Mesenchymal stem cell (in vitro differentiated cells and primary cell): Measurements from ENCODE around the gene PHKA2.

Source experiments
- DNase-seq: peaks from one replicate; pipeline ENCODE4 v3.0.0-alpha.2; 2013
- H2AFZ ChIP-seq: one replicate; pipeline ENCODE4 v1.6.1; 2013; ENCODE audit warnings: low read depth, mild to moderate bottlenecking, control low read depth, inconsistent platforms, low read length, moderate library complexity
- H2AK5ac ChIP-seq: 2 replicates; pipeline ENCODE4 v1.6.1; 2013; ENCODE audit warnings: low read length, moderate library complexity, mild to moderate bottlenecking, inconsistent platforms; ENCODE audit not compliant: severe bottlenecking
- H2BK120ac ChIP-seq: one replicate; pipeline ENCODE4 v1.6.1; 2013; ENCODE audit warnings: low read depth, mild to moderate bottlenecking, inconsistent platforms, low read length, moderate library complexity
- H2BK12ac ChIP-seq, 2 experiments: one replicate each; pipeline ENCODE4 v1.6.1; 2013; ENCODE audit warnings: inconsistent platforms in 2 of 2, low read length in 2 of 2, mild to moderate bottlenecking in 2 of 2, moderate library complexity in 2 of 2, control low read depth in 1 of 2
- H2BK15ac ChIP-seq: one replicate; pipeline ENCODE4 v1.6.1; 2013; ENCODE audit warnings: mild to moderate bottlenecking, low read depth, inconsistent platforms; ENCODE audit not compliant: poor library complexity, severe bottlenecking
- H2BK5ac ChIP-seq: 2 replicates; pipeline ENCODE4 v1.6.1; 2013; ENCODE audit warnings: low read depth, mild to moderate bottlenecking, low read length, control low read depth, inconsistent platforms; ENCODE audit not compliant: poor library complexity, severe bottlenecking
- H3K14ac ChIP-seq, 2 experiments: one replicate each; pipeline ENCODE4 v1.6.1; 2013; ENCODE audit warnings: inconsistent platforms in 2 of 2, low read length in 2 of 2, control low read depth in 1 of 2, mild to moderate bottlenecking in 1 of 2, moderate library complexity in 1 of 2
- H3K18ac ChIP-seq, 2 experiments: one replicate each; pipeline ENCODE4 v1.6.1; 2013; ENCODE audit warnings: inconsistent platforms in 2 of 2, low read length in 2 of 2, control low read depth in 1 of 2, low read depth in 1 of 2, mild to moderate bottlenecking in 1 of 2
- H3K23ac ChIP-seq, 2 experiments: one replicate each; pipeline ENCODE4 v1.6.1; 2013; ENCODE audit warnings: inconsistent platforms in 2 of 2, low read length in 2 of 2, mild to moderate bottlenecking in 2 of 2, moderate library complexity in 2 of 2, control low read depth in 1 of 2
- H3K27ac ChIP-seq: 2 replicates; pipeline ENCODE4 v1.5.1; 2013; ENCODE audit warnings: mild to moderate bottlenecking, moderate library complexity, low read length, control low read depth, inconsistent platforms; ENCODE audit not compliant: poor library complexity, severe bottlenecking
- H3K27me3 ChIP-seq, 2 experiments: 2 replicates each; pipeline versions ENCODE4 v1.6.1 to v1.7.0; 2013; ENCODE audit warnings: low read length in 2 of 2, mild to moderate bottlenecking in 2 of 2, moderate library complexity in 2 of 2, control low read depth in 1 of 2, inconsistent platforms in 1 of 2; ENCODE audit not compliant: control insufficient read depth in 1 of 2, insufficient read depth in 1 of 2
- H3K36me3 ChIP-seq, 2 experiments: 2 replicates each; pipeline versions ENCODE4 v1.6.1 to v1.7.0; 2013; ENCODE audit warnings: low read length in 2 of 2, control low read depth in 1 of 2, inconsistent platforms in 1 of 2, low read depth in 1 of 2, mild to moderate bottlenecking in 1 of 2; ENCODE audit not compliant: insufficient read depth in 2 of 2, control insufficient read depth in 1 of 2
- H3K4ac ChIP-seq, 2 experiments: one replicate each; pipeline ENCODE4 v1.6.1; 2013; ENCODE audit warnings: inconsistent platforms in 2 of 2, low read length in 2 of 2, mild to moderate bottlenecking in 2 of 2, moderate library complexity in 2 of 2, control low read depth in 1 of 2, low read depth in 1 of 2
- H3K4me1 ChIP-seq: 2 replicates; pipeline ENCODE4 v1.6.1; 2013; ENCODE audit warnings: low read depth, low read length, control low read depth; ENCODE audit not compliant: control insufficient read depth, insufficient read depth
- H3K4me2 ChIP-seq: 2 replicates; pipeline ENCODE4 v1.6.1; 2013; ENCODE audit warnings: low read length, mild to moderate bottlenecking, inconsistent platforms; ENCODE audit not compliant: poor library complexity, severe bottlenecking
- H3K4me3 ChIP-seq, 2 experiments: 2 replicates each; pipeline versions ENCODE4 v1.5.1 to v1.7.0; 2013; ENCODE audit warnings: low read length in 2 of 2, mild to moderate bottlenecking in 2 of 2, control low read depth in 1 of 2, low read depth in 1 of 2; ENCODE audit not compliant: insufficient read depth in 1 of 2
- H3K79me1 ChIP-seq: replicated peaks from 2 replicates; pipeline ENCODE4 v1.6.1; 2013; ENCODE audit warnings: mild to moderate bottlenecking, control low read depth, low read length, inconsistent platforms; ENCODE audit not compliant: poor library complexity, severe bottlenecking
- H3K9ac ChIP-seq: 2 replicates; pipeline ENCODE4 v1.7.0; 2013; ENCODE audit warnings: mild to moderate bottlenecking, low read length, moderate library complexity
- H3K9me3 ChIP-seq: 2 replicates; pipeline ENCODE4 v1.7.0; 2013; ENCODE audit warnings: mild to moderate bottlenecking, low read length; ENCODE audit not compliant: control insufficient read depth
- H4K8ac ChIP-seq: one replicate; pipeline ENCODE4 v1.6.1; 2013; ENCODE audit warnings: inconsistent platforms, mild to moderate bottlenecking, low read length, moderate library complexity
- H4K91ac ChIP-seq: one replicate; pipeline ENCODE4 v1.6.1; 2013; ENCODE audit warnings: mild to moderate bottlenecking, low read length, inconsistent platforms
- WGBS: methylation state at CpG from one replicate; pipeline ENCODE4 v1.1.7; 2013; ENCODE audit warnings: mixed read lengths; 5-methylcytosine and 5-hydroxymethylcytosine counted together

PHKA2 gene

GRCh38 chrX:18946611-18947010 lies 37.3 kb downstream of the PHKA2 start:
- H4K8ac ChIP-seq = no peak overlapping the region
- DNase-seq = no peak

DNA sequence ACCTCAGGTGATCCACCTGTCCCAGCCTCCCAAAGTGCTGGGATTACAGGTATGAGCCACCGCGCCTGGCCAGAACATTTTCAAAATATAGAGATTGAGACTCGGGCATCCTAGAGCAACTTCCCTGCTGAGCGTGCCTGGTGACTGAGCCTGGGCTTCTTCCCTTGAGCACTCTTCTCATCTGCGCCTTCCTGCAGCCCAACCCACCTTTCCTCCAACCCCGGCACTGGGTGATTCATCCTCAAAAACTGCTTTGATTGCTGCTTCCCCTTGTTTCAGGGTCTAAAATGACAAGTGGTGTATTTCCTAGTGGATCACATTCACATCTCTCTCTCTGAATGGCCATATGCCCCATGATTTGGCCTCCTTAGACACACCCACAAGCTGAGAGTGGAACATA lies 37.8 kb downstream of the PHKA2 start:
- DNase-seq = no peak
- Histone ChIP-seq H3K27me3 (peaks cover 0 to 6% of the 10 kb centered on the region in 2 experiments), H3K4ac (no peak overlapping the region), H3K36me3 (peaks cover 11 to 13% of the 10 kb centered on the region in 2 experiments), H3K18ac (no peak overlapping the region), H3K4me1 (peaks cover 4% of the 10 kb centered on the region), H2BK120ac (no peak overlapping the region), H3K9me3 (no peaks in the 10 kb centered on the region), H2BK5ac (no peak overlapping the region), H4K8ac (no peak overlapping the region), H3K14ac (no peak overlapping the region), H2AK5ac (no peak overlapping the region), H3K4me3 (no peak overlapping the region), H2AFZ (no peak overlapping the region), H2BK12ac (no peak overlapping the region), H3K4me2 (no peak overlapping the region), H4K91ac (no peak overlapping the region), H2BK15ac (no peak overlapping the region), H3K79me1 (no peaks in the 10 kb centered on the region), H3K23ac (no peak overlapping the region), H3K9ac (no peak overlapping the region), H3K27ac (no peak overlapping the region)
- 94% methylated on average over 4 of the region's 6 CpGs for WGBS

More at GRCh38 chrX:18946611-18947010, 37.3 kb downstream of the PHKA2 start:
- H3K27me3 ChIP-seq = peaks cover 0 to 7% of the 10 kb centered on the region in 2 experiments
- H2BK5ac ChIP-seq = no peak overlapping the region
- no peak overlapping the region for H3K4ac ChIP-seq
- H2BK12ac ChIP-seq = no peak overlapping the region
- peaks cover 3% of the 10 kb centered on the region for H3K4me1 ChIP-seq
- H3K14ac ChIP-seq = no peak overlapping the region
- H3K9ac ChIP-seq = no peak overlapping the region
- no peak overlapping the region for H3K23ac ChIP-seq
- no peak overlapping the region for H2AFZ ChIP-seq
- H3K9me3 ChIP-seq = no peaks in the 10 kb centered on the region
- no peak overlapping the region for H2BK120ac ChIP-seq
- H2BK15ac ChIP-seq = no peak overlapping the region
- H3K36me3 ChIP-seq = peaks cover 11 to 15% of the 10 kb centered on the region in 2 experiments
- H3K18ac ChIP-seq = no peak overlapping the region
- no peaks in the 10 kb centered on the region for H3K79me1 ChIP-seq
- no peak overlapping the region for H2AK5ac ChIP-seq
- H3K4me2 ChIP-seq = no peak overlapping the region
- no peak overlapping the region for H3K27ac ChIP-seq
- no peak overlapping the region for H3K4me3 ChIP-seq
- H4K91ac ChIP-seq = no peak overlapping the region
- 97% methylated on average over 4 of the region's 4 CpGs for WGBS

DNA sequence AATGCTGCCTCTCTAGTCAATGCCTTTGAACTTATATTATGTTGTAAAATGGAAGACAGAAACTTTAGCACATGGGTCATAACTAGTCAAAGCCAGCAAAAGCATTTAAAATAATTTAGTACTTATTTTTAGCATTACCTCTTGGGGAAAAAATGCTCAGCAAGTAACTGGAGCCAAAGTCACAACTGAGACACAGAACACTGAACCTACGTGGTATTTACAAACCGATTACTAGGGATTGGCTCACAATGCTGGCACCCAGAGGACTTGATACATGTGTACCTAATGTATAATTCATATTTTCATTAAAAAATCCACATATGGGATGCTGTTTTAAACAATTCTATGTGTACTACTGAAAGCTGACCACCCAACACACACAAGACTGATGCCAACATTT lies 38.4 kb downstream of the PHKA2 start:
- Histone ChIP-seq H3K4me1 (peaks cover 4% of the 10 kb centered on the region), H3K36me3 (peaks cover 8 to 11% of the 10 kb centered on the region in 2 experiments), H3K79me1 (no peaks in the 10 kb centered on the region), H2AFZ (no peak overlapping the region), H3K9ac (no peak overlapping the region), H3K9me3 (no peaks in the 10 kb centered on the region), H2BK15ac (no peak overlapping the region), H2AK5ac (no peak overlapping the region), H3K18ac (no peak overlapping the region), H3K23ac (no peak overlapping the region), H3K27me3 (peaks cover 0 to 3% of the 10 kb centered on the region in 2 experiments), H4K91ac (no peak overlapping the region), H3K27ac (no peak overlapping the region), H4K8ac (no peak overlapping the region), H3K14ac (no peak overlapping the region), H2BK12ac (no peak overlapping the region), H3K4me3 (no peak overlapping the region), H2BK120ac (no peak overlapping the region), H3K4me2 (no peak overlapping the region), H2BK5ac (no peak overlapping the region), H3K4ac (no peak overlapping the region)
- no CpG with 5 or more reads among the region's 2 CpGs for WGBS
- DNase-seq = no peak

DNA sequence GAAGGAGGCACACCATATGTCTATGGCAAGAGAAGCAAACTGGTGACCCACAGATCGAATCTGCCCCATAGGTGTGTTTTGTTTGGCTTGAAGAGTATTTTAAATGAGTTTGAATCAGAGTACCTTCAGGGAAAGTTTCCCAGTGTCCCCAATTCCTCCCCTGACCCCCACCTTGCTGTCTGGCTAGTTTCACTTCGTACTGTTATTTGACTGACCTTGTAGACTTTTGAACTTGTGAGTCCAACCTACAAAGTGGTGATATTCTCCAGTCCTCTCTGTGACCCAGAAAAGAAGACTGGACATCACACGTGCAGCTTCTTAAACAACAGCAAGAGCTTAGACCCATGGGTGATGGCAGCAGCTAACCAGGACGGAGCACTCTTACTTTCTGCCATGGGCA lies 39.4 kb downstream of the PHKA2 start:
- no peaks in the 10 kb centered on the region for H3K27me3 ChIP-seq
- H3K4ac ChIP-seq = no peak overlapping the region
- H3K23ac ChIP-seq = no peak overlapping the region
- 85% methylated on average over 3 of the region's 4 CpGs for WGBS
- no peak overlapping the region for H3K4me3 ChIP-seq
- no peak overlapping the region for H2BK120ac ChIP-seq
- no peaks in the 10 kb centered on the region for H3K9me3 ChIP-seq
- no peak for DNase-seq
- H2BK15ac ChIP-seq = no peak overlapping the region
- no peak overlapping the region for H3K14ac ChIP-seq
- no peak overlapping the region for H4K91ac ChIP-seq
- peaks cover 4 to 11% of the 10 kb centered on the region in 2 experiments for H3K36me3 ChIP-seq
- H3K18ac ChIP-seq = no peak overlapping the region
- H2BK12ac ChIP-seq = no peak overlapping the region
- no peak overlapping the region for H3K4me2 ChIP-seq
- H2BK5ac ChIP-seq = no peak overlapping the region
- H2AK5ac ChIP-seq = no peak overlapping the region
- H3K27ac ChIP-seq = no peak overlapping the region
- peaks cover 4% of the 10 kb centered on the region for H3K4me1 ChIP-seq
- no peak overlapping the region for H4K8ac ChIP-seq
- no peak overlapping the region for H3K9ac ChIP-seq
- no peaks in the 10 kb centered on the region for H3K79me1 ChIP-seq
- H2AFZ ChIP-seq = no peak overlapping the region
